Measurements from ENCODE around the gene POLK.
"Not testable (repeated sequence)": the region's sequence is repeated elsewhere in the genome, so short reads cannot be mapped to it uniquely, and the experiment has no call there.

POLK gene

GRCh38 chr5:75510417-75510835, 1.3 kb upstream of the POLK start:
- DNase-seq (ENCODE audit: low spot score) = no peak
- FAIRE-seq = no peak

- no peak for FAIRE-seq
- DNase-seq (ENCODE audit: low spot score) = no peak
Observed at GRCh38 chr5:75510836-75511434, 756 bp upstream of the POLK start.

GRCh38 chr5:75512383-75513074, 838 bp downstream of the POLK start:
- no peak for FAIRE-seq

DNA sequence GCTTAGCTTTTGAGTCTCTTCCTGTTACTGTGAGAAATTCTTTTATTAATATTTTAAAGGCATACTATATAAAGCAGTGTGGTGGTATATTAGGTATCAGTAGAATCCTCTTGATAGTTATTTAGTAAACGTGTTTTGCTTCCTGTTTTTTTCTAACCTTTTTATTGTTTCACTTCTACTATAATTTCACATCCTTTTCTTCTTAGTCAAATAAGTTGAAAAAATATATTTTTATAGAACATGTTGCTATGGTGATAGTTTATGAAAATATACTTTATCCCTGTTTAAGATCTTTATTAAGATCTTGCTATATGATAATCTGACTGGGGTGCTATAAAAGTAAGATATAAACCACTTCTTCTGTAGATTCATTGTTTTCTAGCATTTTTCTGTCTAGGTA, 2.1 kb downstream of the POLK start:
- FAIRE-seq (no peak), DNase-seq (ENCODE audit: low spot score) (no peak)

More at GRCh38 chr5:75512383-75513074, 838 bp downstream of the POLK start:
- no peak for DNase-seq (ENCODE audit: low spot score)

GRCh38 chr5:75514323-75514722, 2.6 kb downstream of the POLK start:
- FAIRE-seq (no peak), DNase-seq (ENCODE audit: low spot score) (no peak)

- FAIRE-seq (no peak), DNase-seq (ENCODE audit: low spot score) (no peak)
Observed at GRCh38 chr5:75519761-75520160, 8.1 kb downstream of the POLK start.

- FAIRE-seq = no peak
- no peak for DNase-seq (ENCODE audit: low spot score)
Observed at GRCh38 chr5:75521195-75521594, 9.5 kb downstream of the POLK start.

DNA sequence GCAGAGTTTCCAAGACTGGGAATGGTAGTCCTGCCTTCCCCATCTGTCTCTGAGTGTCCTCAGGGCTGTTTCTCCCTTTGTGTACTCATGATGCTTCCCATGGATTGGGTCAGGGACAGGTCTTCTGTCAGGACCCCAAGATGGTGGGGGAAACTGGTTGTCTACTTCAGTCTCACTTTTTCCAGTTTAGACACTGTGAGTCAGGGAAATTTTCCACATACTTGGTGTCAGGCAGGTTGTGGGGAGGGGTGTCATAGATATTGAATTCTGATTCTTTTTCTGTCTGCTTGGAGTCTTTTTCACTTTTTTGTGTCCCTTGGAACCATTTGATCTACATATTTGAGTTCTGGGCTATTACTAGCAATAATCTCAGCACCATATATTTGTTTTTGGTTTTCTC, 10.3 kb downstream of the POLK start:
- FAIRE-seq (no peak), DNase-seq (ENCODE audit: low spot score) (no peak)

- no peak for DNase-seq (ENCODE audit: low spot score)
- FAIRE-seq = no peak
Observed at GRCh38 chr5:75522542-75522941, 10.9 kb downstream of the POLK start.

- no peak for FAIRE-seq
- DNase-seq (ENCODE audit: low spot score) = no peak
Observed at GRCh38 chr5:75523275-75523674, 11.6 kb downstream of the POLK start.

DNA sequence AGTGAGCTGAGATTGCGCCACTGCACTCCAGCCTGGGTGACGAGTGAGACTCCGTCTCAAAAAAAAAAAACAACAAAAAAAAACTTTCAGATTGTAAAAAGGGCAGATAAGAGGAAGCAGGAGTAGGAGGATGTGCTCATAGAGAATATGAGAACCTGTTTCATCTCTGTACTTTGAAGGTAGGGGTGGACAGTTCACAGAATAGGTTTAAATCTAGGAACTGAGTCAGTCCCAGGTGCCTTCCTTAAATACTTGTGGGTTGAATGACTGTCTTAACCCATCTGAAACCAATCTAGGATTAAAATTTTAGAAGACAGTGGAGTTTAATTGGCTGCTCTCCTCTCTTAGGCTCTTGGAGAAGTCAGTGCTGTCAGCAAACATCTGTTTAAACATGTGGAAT, 12.4 kb downstream of the POLK start:
- FAIRE-seq (no peak), DNase-seq (ENCODE audit: low spot score) (no peak)

- FAIRE-seq (no peak), DNase-seq (ENCODE audit: low spot score) (no peak)
Observed at GRCh38 chr5:75524591-75524990, 12.9 kb downstream of the POLK start.

DNA sequence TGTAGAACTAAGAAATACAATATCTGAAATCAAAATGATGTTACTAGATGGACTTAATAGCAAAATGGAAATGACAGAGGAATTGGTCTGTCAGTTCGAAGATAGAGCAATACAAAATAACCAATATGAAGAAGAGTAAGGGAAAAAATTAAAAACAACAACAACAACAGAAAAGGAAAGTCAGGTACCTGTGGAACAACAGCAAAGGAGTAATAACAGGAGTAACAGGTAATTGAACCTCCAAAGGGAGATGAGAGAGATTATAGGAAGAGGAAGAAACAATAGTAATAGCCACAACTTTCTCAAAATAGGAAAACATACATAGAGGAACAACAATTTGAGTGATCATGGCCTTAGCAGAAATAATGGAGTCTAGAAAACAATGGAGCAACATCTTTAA, 13.7 kb downstream of the POLK start:
- no peak for FAIRE-seq
- DNase-seq (ENCODE audit: low spot score) = no peak

DNA sequence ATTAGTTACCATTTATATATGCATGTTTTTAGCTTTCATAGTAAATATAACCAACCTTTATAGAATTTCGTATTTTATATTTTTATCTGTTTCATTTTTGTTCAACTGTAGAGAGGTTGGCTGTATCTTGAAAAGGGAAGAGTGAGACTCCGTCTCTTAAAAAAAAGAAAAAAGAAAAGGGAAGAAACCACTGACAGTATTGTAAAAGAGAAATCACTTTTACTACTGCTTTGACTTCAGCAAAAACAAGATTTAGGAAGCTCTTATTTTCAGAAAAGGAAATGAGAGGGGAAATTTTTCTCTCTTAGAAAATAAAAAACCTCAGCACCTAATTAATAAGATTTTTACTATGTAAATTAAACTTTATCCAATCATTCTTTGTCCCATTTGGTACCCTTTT, 14.4 kb downstream of the POLK start:
- FAIRE-seq = no peak
- no peak for DNase-seq (ENCODE audit: low spot score)

- no peak for DNase-seq (ENCODE audit: low spot score)
- FAIRE-seq = no peak
Observed at GRCh38 chr5:75529185-75529584, 17.5 kb downstream of the POLK start.

- no peak for FAIRE-seq
- DNase-seq (ENCODE audit: low spot score) = no peak
Observed at GRCh38 chr5:75532190-75532589, 20.5 kb downstream of the POLK start.

GRCh38 chr5:75533716-75534115, 22.0 kb downstream of the POLK start:
- FAIRE-seq; DNase-seq (ENCODE audit: low spot score): not testable (repeated sequence)

DNA sequence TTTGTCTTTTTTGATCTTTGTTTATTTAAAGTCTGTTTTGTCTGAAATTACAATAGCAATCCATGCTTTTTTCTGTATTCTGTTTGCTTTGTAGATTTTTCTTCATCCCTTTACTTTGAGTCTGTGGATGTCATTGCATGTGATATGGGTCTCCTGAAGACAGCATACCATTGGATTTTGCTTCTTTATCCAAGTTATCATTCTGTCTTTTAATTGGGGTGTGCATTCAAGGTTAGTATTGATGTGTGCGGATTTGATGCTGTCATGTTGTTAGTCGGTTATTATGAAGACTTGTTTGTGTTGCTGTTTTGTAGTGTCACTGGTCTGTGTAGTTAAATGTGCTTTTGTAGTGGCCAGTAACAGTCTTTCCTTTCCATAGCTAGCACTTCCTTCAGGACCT, 23.0 kb downstream of the POLK start:
- no peak for DNase-seq (ENCODE audit: low spot score)
- no peak for FAIRE-seq

DNA sequence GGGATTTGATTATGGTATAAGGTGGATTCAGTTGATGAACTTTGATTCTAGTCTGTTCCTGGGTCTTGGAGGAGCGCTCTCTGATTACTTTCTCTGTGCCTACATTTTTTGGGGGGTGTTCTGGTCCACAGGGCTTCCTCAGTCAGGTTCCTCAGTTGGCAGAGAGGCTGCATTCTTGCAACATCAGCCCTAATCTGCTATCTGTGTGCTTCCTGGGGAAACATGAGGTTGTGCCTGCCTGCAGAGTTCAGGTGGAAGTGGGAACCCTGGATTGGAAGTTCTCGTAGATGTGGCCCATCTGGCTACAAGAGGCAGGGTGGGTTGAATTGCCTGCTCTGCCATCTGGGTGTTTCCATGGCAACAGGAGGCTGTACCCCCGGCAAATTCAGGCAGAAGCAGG, 24.5 kb downstream of the POLK start:
- DNase-seq (ENCODE audit: low spot score) = no peak
- FAIRE-seq = no peak

- DNase-seq (ENCODE audit: low spot score) = no peak
Observed at GRCh38 chr5:75536694-75537360, 25.1 kb downstream of the POLK start.

DNA sequence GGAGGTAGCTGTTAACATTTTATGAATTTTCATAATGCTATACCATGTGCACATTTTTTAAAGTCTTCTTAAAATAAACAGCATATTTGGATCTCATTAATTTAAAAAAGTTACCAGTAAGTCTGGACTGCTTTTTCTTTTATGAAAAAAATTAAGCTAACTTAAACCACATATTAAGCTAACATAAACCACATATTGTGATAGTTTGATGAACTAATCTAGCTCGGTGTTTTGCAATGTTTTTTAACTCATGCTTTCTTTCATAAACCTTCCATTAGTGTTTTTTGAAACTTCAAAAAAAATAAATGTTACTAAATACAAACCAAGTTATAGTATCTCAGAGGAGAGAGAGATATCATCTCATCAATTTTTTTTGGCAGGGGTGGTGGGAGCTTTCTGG, 26.5 kb downstream of the POLK start:
- DNase-seq (ENCODE audit: low spot score) (no peak), FAIRE-seq (no peak)

More at GRCh38 chr5:75536694-75537360, 25.1 kb downstream of the POLK start:
- no peak for FAIRE-seq

GRCh38 chr5:75545131-75545530, 33.4 kb downstream of the POLK start:
- no peak for FAIRE-seq
- DNase-seq (ENCODE audit: low spot score) = no peak

GRCh38 chr5:75546830-75547229, 35.1 kb downstream of the POLK start:
- FAIRE-seq (no peak), DNase-seq (ENCODE audit: low spot score) (no peak)

Measured in RCC 7860 (cell line).